PC-3 (cell line): ENCODE results near the gene RHOBTB1. TPM values are rescaled to one million over a fixed set of nuclear protein-coding genes. Genes with fewer than 3 reads are reported as not detected.

Experiments used
- ATAC-seq: fragments of 200-7000 bp; cut with Tn5 transposase; 2 replicates; pipeline ENCODE4 v1.9.1; 2020; ENCODE audit warnings: mild to moderate bottlenecking, moderate library complexity
- BruUV-seq: library from RNA; stranded (reverse); fragments of 400-500 nt; replicated peaks from 2 replicates; lab custom pipeline; 2021; lab: Mats Ljungman, UMichigan
- CTCF ChIA-PET: fragments of 300-600 bp; sonication (Branson Sonifier 250); formaldehyde crosslinking; loops from one replicate; lab custom pipeline; 2022; ENCODE audit warnings: antibody characterized with exemption; lab: Charles Lee
- POLR2A ChIA-PET: fragments of 300-600 bp; sonication (Branson Sonifier 250); formaldehyde crosslinking; loops from one replicate; lab custom pipeline; 2022; ENCODE audit warnings: antibody characterized with exemption; ENCODE audit not compliant: unreplicated experiment; lab: Charles Lee
- DNase-seq: peaks from one replicate; pipeline ENCODE4 v3.0.0-alpha.2; 2015
- H2AFZ ChIP-seq: fragments of 300-600 bp; sonication (generic); 2 replicates; pipeline ENCODE4 v1.6.0; 2016; ENCODE audit warnings: antibody characterized with exemption, low read length
- H3F3A ChIP-seq: fragments of 300-600 bp; sonication (generic); one replicate; pipeline ENCODE4 v1.6.0; 2017; ENCODE audit warnings: antibody characterized with exemption, low read length, control low read depth, mild to moderate bottlenecking; ENCODE audit not compliant: unreplicated experiment
- H3K27ac ChIP-seq: fragments of 300-600 bp; sonication (generic); 2 replicates; pipeline ENCODE4 v1.5.1; 2016; ENCODE audit warnings: mild to moderate bottlenecking, low read length
- H3K27me3 ChIP-seq: fragments of 300-600 bp; sonication (generic); 2 replicates; pipeline ENCODE4 v1.6.1; 2016; ENCODE audit warnings: low read length, mixed read lengths
- H3K36me3 ChIP-seq: fragments of 300-600 bp; sonication (generic); 2 replicates; pipeline ENCODE4 v1.6.1; 2016; ENCODE audit warnings: low read depth, mixed run types, low read length, mixed read lengths
- H3K4me1 ChIP-seq: fragments of 300-600 bp; sonication (generic); 2 replicates; pipeline ENCODE4 v1.5.1; 2016; ENCODE audit warnings: low read length; ENCODE audit not compliant: insufficient read depth
- H3K4me2 ChIP-seq: fragments of 300-600 bp; sonication (generic); 2 replicates; pipeline ENCODE4 v1.6.0; 2016; ENCODE audit warnings: low read length
- H3K4me3 ChIP-seq: fragments of 300-600 bp; sonication (generic); 2 replicates; pipeline ENCODE4 v1.5.1; 2016; ENCODE audit warnings: mild to moderate bottlenecking, low read length, mixed read lengths
- H3K79me2 ChIP-seq: fragments of 300-600 bp; sonication (generic); 2 replicates; pipeline ENCODE4 v1.6.1; 2017; ENCODE audit warnings: low read length, mixed read lengths
- H3K9ac ChIP-seq: fragments of 300-600 bp; sonication (generic); 2 replicates; pipeline ENCODE4 v1.6.0; 2016; ENCODE audit warnings: mild to moderate bottlenecking, low read length
- H3K9me2 ChIP-seq: fragments of 300-600 bp; sonication (generic); replicated peaks from 2 replicates; pipeline ENCODE4 v1.6.1; 2016; ENCODE audit warnings: mixed run types, low read length, mixed read lengths
- H3K9me3 ChIP-seq: fragments of 300-600 bp; sonication (generic); 2 replicates; pipeline ENCODE4 v1.6.1; 2016; ENCODE audit warnings: low read length, mixed read lengths
- H4K20me1 ChIP-seq: fragments of 300-600 bp; sonication (generic); 2 replicates; pipeline ENCODE4 v1.6.1; 2016; ENCODE audit warnings: low read length, mixed read lengths
- EZH2 ChIP-seq: fragments of 300-600 bp; sonication (generic); IDR thresholded peaks from one replicate; pipeline ENCODE4 v1.6.1; 2017; ENCODE audit warnings: antibody characterized with exemption, mild to moderate bottlenecking, low read length; ENCODE audit not compliant: unreplicated experiment
- EZH2phosphoT487 ChIP-seq: fragments of 300-600 bp; sonication (generic); IDR thresholded peaks from 2 replicates; pipeline ENCODE4 v1.6.1; 2018; ENCODE audit warnings: mild to moderate bottlenecking, antibody characterized with exemption, low read length, borderline replicate concordance
- intact Hi-C: fragments of 100-400 bp; cut with micrococcal nuclease; formaldehyde crosslinking; loops from 2 replicates; pipeline ENCODE4 v1.9.0; 2023
- total RNA-seq: library from RNA; depleted of rRNA; stranded (reverse); fragments of >200 nt; gene quantifications from 2 replicates; pipeline ENCODE4 v1.2.3, GENCODE V29; 2014
- TF ChIP-seq, protein P1 (sequence below): fragments of 300-600 bp; sonication (generic); conservative IDR thresholded peaks from 2 replicates; pipeline ENCODE4 v1.5.1; 2017; ENCODE audit warnings: antibody characterized with exemption, low read depth, mild to moderate bottlenecking, low read length

The RHOBTB1 gene
- total RNA-seq, 1 experiment from 2014 or later, result 6.7 TPM

DNA sequence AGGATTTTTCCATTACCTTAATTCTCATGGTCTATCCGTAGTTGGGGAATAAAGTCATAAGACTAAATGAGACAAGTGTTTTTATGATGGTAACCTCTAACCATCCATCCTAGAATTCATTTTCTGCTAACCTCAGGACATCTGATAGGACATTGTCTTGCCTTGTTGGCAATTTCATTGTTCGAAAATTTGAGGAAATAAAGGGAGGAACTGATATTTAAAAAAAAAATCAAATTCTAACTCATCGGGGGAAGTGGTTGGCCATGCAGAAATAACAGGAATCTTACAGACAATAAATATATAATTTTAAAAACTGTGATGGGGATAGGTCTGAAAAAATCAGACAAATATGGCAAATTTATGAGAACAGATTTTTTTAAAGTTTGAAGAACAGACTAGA lies 21.7 kb upstream of the RHOBTB1 start:
- no peak overlapping the region for H3K27ac ChIP-seq
- no peak for DNase-seq
- no peaks in the 10 kb centered on the region for H3K9me3 ChIP-seq
- ChIA-PET CTCF (interaction anchor here (0.7 kb wide), 1 partner anchor 59 kb away, joined by 3 read pairs; no protein-coding TSS in a partner anchor), POLR2A (no interaction called here)
- H3K4me2 ChIP-seq, result no peak overlapping the region
- no peak overlapping the region for H3K9ac ChIP-seq
- H3K9me2 ChIP-seq, result 0 out of 2 replicates have a peak, but pooled peaks cover 5% of the 10 kb centered on the region
- H3K36me3 ChIP-seq, result no peaks in the 10 kb centered on the region
- no peaks in the 10 kb centered on the region for H3K79me2 ChIP-seq
- intact Hi-C loops, result loop anchor here (2.0 kb wide), 1 partner anchor 145 kb away; no protein-coding TSS in a partner anchor
- TF ChIP-seq EZH2 (no peak), EZH2phosphoT487 (no peak)
- TF ChIP-seq, protein P1, sequence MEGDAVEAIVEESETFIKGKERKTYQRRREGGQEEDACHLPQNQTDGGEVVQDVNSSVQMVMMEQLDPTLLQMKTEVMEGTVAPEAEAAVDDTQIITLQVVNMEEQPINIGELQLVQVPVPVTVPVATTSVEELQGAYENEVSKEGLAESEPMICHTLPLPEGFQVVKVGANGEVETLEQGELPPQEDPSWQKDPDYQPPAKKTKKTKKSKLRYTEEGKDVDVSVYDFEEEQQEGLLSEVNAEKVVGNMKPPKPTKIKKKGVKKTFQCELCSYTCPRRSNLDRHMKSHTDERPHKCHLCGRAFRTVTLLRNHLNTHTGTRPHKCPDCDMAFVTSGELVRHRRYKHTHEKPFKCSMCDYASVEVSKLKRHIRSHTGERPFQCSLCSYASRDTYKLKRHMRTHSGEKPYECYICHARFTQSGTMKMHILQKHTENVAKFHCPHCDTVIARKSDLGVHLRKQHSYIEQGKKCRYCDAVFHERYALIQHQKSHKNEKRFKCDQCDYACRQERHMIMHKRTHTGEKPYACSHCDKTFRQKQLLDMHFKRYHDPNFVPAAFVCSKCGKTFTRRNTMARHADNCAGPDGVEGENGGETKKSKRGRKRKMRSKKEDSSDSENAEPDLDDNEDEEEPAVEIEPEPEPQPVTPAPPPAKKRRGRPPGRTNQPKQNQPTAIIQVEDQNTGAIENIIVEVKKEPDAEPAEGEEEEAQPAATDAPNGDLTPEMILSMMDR, result no peak
- H3K4me3 ChIP-seq, result no peak overlapping the region
- no peaks in the 10 kb centered on the region for H4K20me1 ChIP-seq
- peaks cover 4% of the 10 kb centered on the region for H3F3A ChIP-seq
- peaks cover 37% of the 10 kb centered on the region for H3K4me1 ChIP-seq
- H2AFZ ChIP-seq, result no peak overlapping the region
- H3K27me3 ChIP-seq, result no peaks in the 10 kb centered on the region
- no peak for ATAC-seq
- BruUV-seq, result no TSS peak

DNA sequence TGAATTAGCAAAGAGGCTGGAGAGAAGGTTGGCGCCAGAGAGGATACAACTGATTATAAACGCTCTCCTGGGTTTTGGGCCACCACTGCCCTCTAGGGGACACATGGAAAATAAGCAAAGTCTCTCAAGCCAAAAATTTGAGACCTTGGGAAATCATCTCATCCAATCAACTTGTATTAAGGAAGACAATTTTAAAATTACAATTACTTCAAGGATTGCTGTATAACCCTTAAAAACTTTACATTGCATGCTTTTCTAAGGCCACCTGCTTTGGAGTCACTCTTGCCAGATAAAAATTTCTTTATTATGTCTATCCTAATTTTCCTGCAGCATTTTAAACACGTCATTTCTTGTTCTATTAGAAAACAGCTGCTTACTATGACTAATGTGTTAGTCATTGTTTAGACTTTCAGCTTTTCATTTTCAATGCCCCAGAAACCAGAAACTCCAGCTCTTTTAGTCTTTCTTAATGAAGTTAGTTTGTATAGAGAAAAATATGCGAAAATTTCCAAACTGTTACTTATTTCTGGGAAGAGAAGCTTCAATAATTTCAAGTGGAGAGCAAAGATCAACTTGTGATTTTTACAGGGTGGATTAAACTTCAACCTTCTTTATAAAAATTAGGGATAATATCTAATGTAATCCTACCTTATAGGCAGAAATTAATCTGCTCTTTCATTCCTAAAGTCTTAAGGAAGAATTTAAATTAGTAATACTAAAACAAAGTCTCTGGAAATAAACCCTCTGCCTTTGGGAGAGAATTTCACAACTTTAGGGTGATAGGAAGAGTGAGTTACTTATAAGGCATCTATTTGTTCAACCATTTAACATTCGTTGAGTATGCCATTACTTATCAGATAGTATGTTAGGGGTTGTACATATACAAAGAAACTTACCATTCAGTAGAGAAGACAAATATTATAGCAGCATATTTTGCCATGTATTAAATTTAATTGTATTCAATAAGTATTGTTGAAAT lies 20.6 kb upstream of the RHOBTB1 start:
- ChIA-PET POLR2A (interaction anchor here (0.5 to 1.0 kb wide), 5 partner anchors 21 to 769 kb away, joined by 3 to 4 read pairs (median 3); no protein-coding TSS in a partner anchor), CTCF (interaction anchor here (0.5 to 1.1 kb wide), 13 partner anchors 22 to 356 kb away, joined by 3 to 13 read pairs (median 5); no protein-coding TSS in a partner anchor)
- Histone ChIP-seq H3K9me3 (no peaks in the 10 kb centered on the region), H2AFZ (peak overlapping the region; percentile 30), H3K36me3 (no peaks in the 10 kb centered on the region), H3K27me3 (no peaks in the 10 kb centered on the region), H3K9ac (peak overlapping the region; percentile 6; the same call in 1 of the 2 replicates), H3K27ac (peak overlapping the region; percentile 44), H3K79me2 (no peaks in the 10 kb centered on the region), H3K4me3 (peak overlapping the region; percentile 24), H3K4me2 (peak overlapping the region; percentile 61), H4K20me1 (no peaks in the 10 kb centered on the region), H3F3A (peaks cover 4% of the 10 kb centered on the region), H3K9me2 (0 out of 2 replicates have a peak, but pooled peaks cover 5% of the 10 kb centered on the region), H3K4me1 (peaks cover 37% of the 10 kb centered on the region)
- TF ChIP-seq EZH2, result no peak
- TF ChIP-seq, protein P1, result peak; percentile 100
- intact Hi-C loops, result loop anchor here (1.0 to 5.0 kb wide), 10 partner anchors 8 to 320 kb away; no protein-coding TSS in a partner anchor
- no TSS peak for BruUV-seq
- peak; percentile 98 for DNase-seq
- peak; percentile 86 for ATAC-seq
